Activated naive CD8-positive, alpha-beta T cell treated with anti-CD3 and anti-CD28 coated beads for 36 hours (primary cell): ENCODE measurements around the gene SLC6A2. TPM values are rescaled to one million over a fixed set of nuclear protein-coding genes. Genes with fewer than 3 reads are reported as not detected.

ENCODE experiments used
- DNase-seq: peaks from one replicate; pipeline ENCODE4 v3.0.0; 2021
- H3K27ac Mint-ChIP-seq: one replicate; pipeline ENCODE4 v1.8.0; 2022; ENCODE audit warnings: mild to moderate bottlenecking, moderate library complexity, mixed read lengths
- H3K27me3 Mint-ChIP-seq: one replicate; pipeline ENCODE4 v1.8.0; 2022; ENCODE audit warnings: mild to moderate bottlenecking, mixed read lengths
- H3K36me3 Mint-ChIP-seq: one replicate; pipeline ENCODE4 v1.8.0; 2021; ENCODE audit warnings: mild to moderate bottlenecking, mixed read lengths
- H3K4me1 Mint-ChIP-seq: one replicate; pipeline ENCODE4 v1.8.0; 2021; ENCODE audit warnings: mixed read lengths
- H3K4me3 Mint-ChIP-seq: one replicate; pipeline ENCODE4 v1.8.0; 2022; ENCODE audit warnings: mild to moderate bottlenecking, moderate library complexity, mixed read lengths
- H3K9me3 Mint-ChIP-seq: one replicate; pipeline ENCODE4 v1.8.0; 2022; ENCODE audit warnings: mixed read lengths
- total RNA-seq, 2 experiments: library from RNA; stranded (reverse); gene quantifications; one replicate each; pipeline ENCODE4 v1.2.3, GENCODE V29; 2021

The SLC6A2 gene
- total RNA-seq, 2 experiments from 2014 or later, result not detected

DNA sequence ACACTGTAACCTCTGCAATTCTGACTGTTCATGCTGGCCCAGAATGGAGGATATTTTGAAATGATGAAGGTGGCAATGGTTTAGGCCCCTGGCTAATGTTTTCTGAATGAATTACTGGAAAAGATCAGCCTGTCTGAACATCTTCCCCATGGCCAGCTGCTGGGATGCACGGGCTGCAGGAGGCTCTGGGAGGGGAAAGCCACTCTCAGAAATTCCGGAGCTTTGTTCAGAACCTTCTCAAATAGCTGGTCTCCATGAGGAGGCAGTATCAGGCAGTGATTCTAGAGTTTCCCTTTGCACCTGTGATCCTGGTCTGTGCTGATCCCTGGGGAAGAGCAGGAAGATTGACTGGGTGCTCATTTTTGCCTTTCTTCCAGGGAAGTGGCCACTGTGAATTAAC lies 5.0 kb downstream of the SLC6A2 start:
- H3K9me3 Mint-ChIP-seq, result peaks cover 1% of the 10 kb centered on the region

DNA sequence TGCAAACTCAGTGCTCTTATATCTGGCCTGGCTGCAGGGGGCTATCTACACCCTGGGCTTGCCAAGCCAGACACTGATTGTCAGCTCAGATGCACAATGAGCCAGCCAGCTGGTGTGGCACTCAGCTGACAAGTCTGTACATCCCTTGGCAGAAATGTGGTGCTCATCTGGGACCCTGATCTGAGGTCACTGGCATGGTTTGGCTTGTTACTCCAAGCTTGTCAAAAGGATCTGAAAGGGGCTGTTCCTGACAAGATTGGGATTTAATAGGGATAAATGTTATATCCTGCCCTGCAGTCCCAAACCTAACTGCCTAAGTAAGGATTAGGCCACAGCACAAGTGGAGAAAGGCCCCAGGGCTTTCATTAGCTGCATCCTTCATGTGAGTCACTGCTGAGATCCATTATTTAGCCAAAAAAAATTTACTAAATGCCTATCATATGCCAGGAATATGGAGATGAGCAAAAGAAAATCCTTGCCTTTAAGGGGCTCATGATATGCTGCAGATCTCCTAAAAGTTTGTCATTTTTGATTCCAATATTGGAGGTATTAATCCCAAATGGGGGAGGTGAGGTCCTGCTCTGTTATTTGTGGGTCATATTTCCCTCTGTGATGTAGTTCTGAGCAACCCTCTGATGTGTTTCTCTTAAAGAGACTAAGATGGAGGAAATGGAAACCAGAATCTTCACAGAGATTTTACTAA lies 6.3 kb downstream of the SLC6A2 start:
- Mint-ChIP-seq H3K27ac (no peak overlapping the region), H3K4me1 (no peaks in the 10 kb centered on the region), H3K4me3 (no peak overlapping the region), H3K27me3 (peaks cover 9% of the 10 kb centered on the region), H3K9me3 (peaks cover 1% of the 10 kb centered on the region), H3K36me3 (no peaks in the 10 kb centered on the region)
- DNase-seq, result no peak

More for the DNA sequence above, 5.0 kb downstream of the SLC6A2 start:
- Mint-ChIP-seq H3K4me3 (no peak overlapping the region), H3K27me3 (peaks cover 15% of the 10 kb centered on the region), H3K27ac (no peak overlapping the region), H3K36me3 (no peaks in the 10 kb centered on the region), H3K4me1 (no peaks in the 10 kb centered on the region)
- DNase-seq, result no peak

DNA sequence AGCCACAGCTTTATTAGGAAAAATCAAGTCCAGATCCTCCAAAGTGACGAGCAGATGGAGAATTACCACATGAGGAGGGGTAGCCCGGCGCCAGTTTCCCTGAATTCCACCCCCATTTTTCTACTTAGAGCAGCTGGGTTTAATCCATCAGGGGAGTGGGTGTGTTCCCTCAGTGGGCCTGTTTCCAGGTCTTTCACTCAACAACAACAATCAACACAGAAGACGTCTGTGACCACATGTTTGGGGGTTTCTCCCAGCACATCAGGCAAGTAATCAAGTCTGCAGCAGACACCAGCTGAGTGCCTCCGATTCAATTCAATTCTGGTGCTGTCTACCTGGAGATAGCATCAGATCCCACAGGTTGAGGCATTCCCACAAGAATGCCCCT lies 6.8 kb downstream of the SLC6A2 start:
- Mint-ChIP-seq H3K9me3 (peaks cover 1% of the 10 kb centered on the region), H3K27me3 (peaks cover 7% of the 10 kb centered on the region), H3K4me3 (no peak overlapping the region), H3K27ac (no peak overlapping the region), H3K36me3 (no peaks in the 10 kb centered on the region), H3K4me1 (no peaks in the 10 kb centered on the region)
- DNase-seq, result no peak

DNA sequence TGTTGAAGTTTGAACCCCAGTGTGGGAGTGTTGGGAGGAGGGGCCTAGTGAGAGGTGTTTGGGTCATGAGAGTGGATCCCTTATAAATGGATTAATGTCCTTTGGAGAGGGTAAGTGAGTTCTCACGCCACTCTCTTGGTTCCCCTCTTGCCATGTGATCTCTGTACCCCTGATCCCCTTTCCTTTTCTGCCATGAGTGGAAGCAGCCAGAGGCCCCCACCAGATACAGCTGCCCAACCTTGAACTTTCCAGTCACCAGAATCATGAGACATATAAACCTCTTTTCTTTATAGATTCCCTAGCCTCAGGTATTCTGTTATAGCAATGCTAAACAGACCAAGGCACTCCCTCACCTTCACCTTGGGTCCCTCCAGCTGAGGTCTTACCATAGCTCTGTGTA lies 7.4 kb downstream of the SLC6A2 start:
- H3K36me3 Mint-ChIP-seq, result no peaks in the 10 kb centered on the region
- peaks cover 1% of the 10 kb centered on the region for H3K9me3 Mint-ChIP-seq
- no peak for DNase-seq
- H3K4me1 Mint-ChIP-seq, result no peaks in the 10 kb centered on the region
- H3K4me3 Mint-ChIP-seq, result no peak overlapping the region
- H3K27ac Mint-ChIP-seq, result no peak overlapping the region
- peaks cover 6% of the 10 kb centered on the region for H3K27me3 Mint-ChIP-seq

DNA sequence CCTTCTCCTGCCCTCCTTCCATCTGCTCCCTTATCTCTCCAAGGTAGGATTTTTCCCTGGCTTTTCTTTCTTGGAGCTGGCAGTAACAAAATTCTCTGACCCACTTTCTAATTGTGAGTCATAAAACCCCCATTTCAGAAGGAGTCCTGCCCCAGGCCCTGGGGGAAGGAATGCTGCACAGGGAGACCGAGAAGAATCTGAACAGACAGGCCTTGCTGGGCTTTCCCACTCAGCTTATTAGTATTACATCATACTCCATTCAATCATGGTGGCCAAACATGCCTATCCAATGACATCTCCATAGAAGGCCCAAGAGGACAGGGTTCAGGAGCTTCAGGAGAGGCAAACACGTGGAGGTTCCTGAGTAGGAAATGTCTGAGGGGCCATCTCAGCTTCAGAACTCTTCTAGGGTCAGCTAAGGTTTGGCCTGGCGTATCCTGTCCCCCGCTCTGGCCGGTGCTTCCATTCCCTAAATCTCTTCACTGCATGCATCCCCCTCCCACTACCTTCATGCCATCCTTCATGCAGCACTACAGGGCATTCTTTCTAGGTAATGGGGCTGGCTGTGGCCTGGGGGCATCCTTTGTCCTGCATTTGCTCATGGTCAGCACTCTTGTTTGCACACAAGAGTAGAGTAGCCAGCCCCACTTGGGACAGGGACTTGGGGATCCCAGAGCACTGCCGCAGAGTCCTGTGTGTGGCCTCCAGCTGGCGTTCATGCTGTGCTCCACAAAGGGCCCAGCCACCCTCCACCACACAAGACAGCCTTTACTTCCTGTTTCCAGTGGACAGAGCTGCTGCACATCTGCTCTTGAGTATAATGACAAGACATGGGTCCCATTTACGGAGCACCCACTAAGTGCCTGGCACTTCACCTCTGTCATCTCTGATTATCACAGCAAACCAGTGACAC lies 8.2 kb downstream of the SLC6A2 start:
- Mint-ChIP-seq H3K27ac (no peak overlapping the region), H3K9me3 (peaks cover 1% of the 10 kb centered on the region), H3K4me1 (no peaks in the 10 kb centered on the region), H3K4me3 (no peak overlapping the region), H3K27me3 (peaks cover 4% of the 10 kb centered on the region), H3K36me3 (no peaks in the 10 kb centered on the region)
- DNase-seq, result no peak

DNA sequence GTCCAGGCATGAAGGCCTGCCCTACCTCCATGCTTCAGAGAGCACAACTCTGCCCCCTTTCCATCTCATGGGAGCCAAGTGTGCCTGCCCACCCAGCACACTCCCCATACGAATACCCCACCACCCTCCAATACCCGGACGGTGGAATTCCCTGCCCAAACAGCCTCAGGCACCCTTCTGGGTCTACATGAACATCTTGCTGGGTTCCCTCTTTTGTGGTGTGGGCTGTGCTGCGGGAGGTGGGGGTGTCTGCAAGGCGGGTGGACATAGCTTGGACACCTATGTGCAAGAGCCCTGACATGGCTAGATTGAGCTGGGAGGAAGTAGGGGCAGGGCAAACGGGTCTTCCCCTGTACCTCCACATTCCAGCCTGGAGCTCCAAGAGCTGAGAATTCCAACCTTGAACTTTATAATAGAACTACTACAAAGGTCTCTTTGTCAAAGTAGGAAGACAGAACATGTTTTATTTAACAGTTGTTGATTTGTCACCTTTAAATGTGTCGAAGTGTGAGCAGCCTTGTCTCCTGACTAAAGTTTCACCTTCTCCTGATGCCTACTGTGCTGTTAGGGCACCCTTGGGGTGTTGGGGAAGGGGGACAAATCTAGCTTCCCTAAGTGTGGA lies 9.1 kb downstream of the SLC6A2 start:
- H3K4me1 Mint-ChIP-seq, result no peaks in the 10 kb centered on the region
- H3K27me3 Mint-ChIP-seq, result peaks cover 6% of the 10 kb centered on the region
- H3K27ac Mint-ChIP-seq, result no peak overlapping the region
- H3K36me3 Mint-ChIP-seq, result no peaks in the 10 kb centered on the region
- no peak overlapping the region for H3K4me3 Mint-ChIP-seq
- DNase-seq, result no peak
- H3K9me3 Mint-ChIP-seq, result peaks cover 1% of the 10 kb centered on the region

DNA sequence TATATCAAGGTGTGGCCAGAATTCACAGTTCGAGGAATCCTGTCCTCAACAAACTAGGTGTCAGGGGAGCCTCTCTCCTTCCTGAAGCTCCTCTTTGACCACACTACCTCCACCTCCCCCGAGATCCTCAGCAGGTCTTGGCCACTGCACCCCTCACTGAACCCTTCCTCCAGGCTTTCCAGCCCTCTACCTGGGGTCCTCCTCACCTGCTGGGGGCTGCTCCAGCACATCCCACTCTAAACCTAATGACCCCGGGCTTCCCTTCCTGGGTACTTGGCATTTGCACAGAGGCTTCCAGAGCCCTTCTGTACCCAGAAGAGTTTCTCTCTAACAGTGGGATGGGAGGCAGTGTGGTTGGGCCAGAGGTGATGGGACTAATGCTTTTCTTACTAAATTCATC lies 9.7 kb downstream of the SLC6A2 start:
- H3K4me1 Mint-ChIP-seq, result no peaks in the 10 kb centered on the region
- peaks cover 8% of the 10 kb centered on the region for H3K27me3 Mint-ChIP-seq
- no peak for DNase-seq
- H3K36me3 Mint-ChIP-seq, result no peaks in the 10 kb centered on the region
- no peak overlapping the region for H3K4me3 Mint-ChIP-seq
- peaks cover 1% of the 10 kb centered on the region for H3K9me3 Mint-ChIP-seq
- H3K27ac Mint-ChIP-seq, result no peak overlapping the region

DNA sequence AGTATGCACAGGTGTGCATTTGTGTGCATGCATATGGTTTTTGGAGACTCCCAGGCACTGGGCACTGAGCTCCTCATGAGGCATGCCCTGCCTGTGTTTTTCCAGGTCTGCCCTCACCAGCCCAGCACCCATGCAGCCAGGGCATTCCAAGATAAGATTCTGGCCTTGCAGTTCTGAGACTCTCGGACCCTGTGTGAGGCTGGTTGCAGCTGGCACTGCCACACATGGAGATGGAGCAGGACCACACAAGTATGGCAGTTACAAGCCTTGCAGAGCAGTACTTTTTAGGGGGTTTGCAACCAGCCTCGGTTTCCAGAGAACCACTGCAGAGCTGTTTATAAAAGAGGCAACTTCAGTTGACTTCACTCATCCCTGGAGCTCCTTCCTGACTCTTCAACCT lies 10.2 kb downstream of the SLC6A2 start:
- Mint-ChIP-seq H3K27ac (no peak overlapping the region), H3K4me3 (no peak overlapping the region), H3K27me3 (peaks cover 8% of the 10 kb centered on the region), H3K9me3 (peaks cover 1% of the 10 kb centered on the region), H3K36me3 (no peaks in the 10 kb centered on the region), H3K4me1 (no peaks in the 10 kb centered on the region)
- DNase-seq, result no peak

DNA sequence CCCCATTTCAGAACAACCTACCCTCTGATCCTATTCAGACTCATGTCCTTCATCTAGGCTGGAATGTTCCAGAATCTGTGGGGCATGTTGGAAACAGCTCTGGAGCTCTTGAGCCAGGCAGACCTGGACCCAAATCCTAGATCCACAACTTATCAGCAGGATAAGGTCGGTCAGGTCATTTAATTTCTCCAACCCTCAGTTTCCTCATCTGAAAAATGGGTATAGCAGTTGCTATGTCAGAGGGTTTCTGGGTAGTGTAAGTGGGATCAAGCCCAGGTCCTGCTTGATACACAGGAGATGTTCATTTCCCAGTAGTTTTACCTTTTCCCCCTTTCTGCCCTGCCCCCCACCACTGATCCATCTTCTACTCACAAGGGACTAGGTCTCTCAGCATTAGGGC lies 12.0 kb downstream of the SLC6A2 start:
- peaks cover 1% of the 10 kb centered on the region for H3K9me3 Mint-ChIP-seq
- no peaks in the 10 kb centered on the region for H3K36me3 Mint-ChIP-seq
- no peak for DNase-seq
- no peak overlapping the region for H3K27ac Mint-ChIP-seq
- no peaks in the 10 kb centered on the region for H3K4me1 Mint-ChIP-seq
- peaks cover 8% of the 10 kb centered on the region for H3K27me3 Mint-ChIP-seq
- H3K4me3 Mint-ChIP-seq, result no peak overlapping the region

DNA sequence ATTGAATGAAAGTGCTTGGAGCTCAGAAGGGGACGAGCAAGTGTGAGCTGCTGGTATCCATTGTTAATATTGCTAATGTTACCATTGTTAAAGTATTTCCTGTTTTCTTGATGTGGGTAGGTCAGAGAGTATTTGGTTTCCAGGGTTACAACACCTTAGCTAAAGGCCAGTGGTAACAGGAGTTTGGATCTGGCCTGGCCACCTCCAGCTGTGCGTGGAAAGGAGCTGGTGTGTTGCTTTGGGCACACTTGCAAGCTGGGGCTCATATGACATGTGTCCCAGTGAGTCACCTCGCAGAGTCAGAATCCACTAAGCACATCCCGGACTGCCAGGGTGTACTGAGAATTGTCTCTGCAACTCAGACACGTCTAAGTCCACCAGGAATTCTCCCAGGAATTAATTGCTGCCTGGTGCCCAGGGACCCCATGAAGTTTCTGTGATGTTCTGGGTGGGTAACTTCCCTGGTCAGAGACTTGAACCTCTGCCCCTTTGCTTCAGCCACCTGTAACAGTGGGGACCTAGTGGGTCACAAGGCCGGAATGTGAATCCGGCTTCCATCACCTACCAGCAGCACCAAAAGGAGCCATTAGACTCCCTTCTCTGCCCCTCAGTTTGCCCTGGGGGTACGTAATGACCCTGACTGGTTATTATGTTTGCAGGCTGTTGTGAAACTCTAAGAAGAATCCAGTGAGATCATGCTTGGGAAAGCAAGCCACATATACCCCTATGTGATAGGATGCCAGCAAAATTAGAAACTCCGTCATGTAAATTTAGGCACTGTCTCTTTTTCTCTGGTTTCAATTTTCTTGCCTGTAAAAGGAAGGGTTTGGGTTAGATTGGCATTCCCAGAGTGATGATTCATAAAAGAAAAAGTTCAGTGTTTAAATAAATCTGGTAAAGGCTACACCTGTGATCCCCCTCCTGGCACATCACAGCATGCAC lies 12.8 kb downstream of the SLC6A2 start:
- H3K27me3 Mint-ChIP-seq, result peaks cover 8% of the 10 kb centered on the region
- H3K27ac Mint-ChIP-seq, result no peak overlapping the region
- no peak for DNase-seq
- no peaks in the 10 kb centered on the region for H3K4me1 Mint-ChIP-seq
- no peak overlapping the region for H3K4me3 Mint-ChIP-seq
- no peaks in the 10 kb centered on the region for H3K9me3 Mint-ChIP-seq
- no peaks in the 10 kb centered on the region for H3K36me3 Mint-ChIP-seq

DNA sequence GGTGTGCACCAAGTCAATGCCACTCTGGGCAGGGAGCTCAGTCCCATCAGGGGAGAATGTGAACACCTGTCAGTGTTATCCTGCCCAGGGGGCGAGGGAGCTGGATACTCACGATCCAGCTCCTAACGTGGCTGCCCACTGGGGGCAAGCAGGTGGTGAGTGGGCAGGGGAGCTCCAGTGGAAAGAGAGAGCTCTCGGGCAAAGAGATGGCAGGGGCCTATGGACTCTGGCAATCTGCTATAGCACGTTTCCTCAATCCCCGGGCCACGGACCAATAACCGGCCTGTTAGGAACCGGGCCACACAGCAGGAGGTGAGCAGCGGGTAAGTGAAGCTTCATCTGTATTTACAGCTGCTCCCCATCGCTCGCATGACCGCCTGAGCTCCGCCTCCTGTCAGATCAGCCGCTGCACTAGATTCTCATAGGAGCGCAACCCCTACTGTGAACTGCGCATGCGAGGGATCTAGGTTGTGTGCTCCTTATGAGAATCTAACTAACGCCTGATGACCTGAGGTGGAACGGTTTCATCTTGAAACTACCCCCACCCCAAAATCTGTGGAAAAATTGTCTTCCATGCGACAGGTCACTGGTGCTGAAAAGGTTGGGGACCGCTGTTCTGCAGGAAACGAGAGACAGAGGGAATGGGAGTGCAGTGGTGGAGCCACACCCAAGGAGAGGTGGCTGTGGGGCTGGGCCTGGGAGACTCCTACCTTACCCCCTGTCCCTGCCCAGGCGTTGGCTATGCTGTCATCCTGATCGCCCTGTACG lies 15.6 kb downstream of the SLC6A2 start:
- Mint-ChIP-seq H3K27me3 (peaks cover 8% of the 10 kb centered on the region), H3K4me3 (no peak overlapping the region), H3K9me3 (no peaks in the 10 kb centered on the region), H3K4me1 (no peaks in the 10 kb centered on the region), H3K27ac (no peak overlapping the region), H3K36me3 (no peaks in the 10 kb centered on the region)
- no peak for DNase-seq

DNA sequence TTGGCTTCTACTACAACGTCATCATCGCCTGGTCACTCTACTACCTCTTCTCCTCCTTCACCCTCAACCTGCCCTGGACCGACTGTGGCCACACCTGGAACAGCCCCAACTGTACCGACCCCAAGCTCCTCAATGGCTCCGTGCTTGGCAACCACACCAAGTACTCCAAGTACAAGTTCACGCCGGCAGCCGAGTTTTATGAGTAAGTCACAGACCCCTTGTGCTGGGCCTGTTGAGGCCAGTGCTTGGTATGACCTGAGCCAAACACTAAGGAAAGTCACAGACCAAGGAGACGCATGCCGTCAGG lies 16.1 kb downstream of the SLC6A2 start:
- H3K27ac Mint-ChIP-seq, result no peak overlapping the region
- no peaks in the 10 kb centered on the region for H3K36me3 Mint-ChIP-seq
- H3K27me3 Mint-ChIP-seq, result peaks cover 5% of the 10 kb centered on the region
- H3K4me3 Mint-ChIP-seq, result no peak overlapping the region
- H3K9me3 Mint-ChIP-seq, result no peaks in the 10 kb centered on the region
- H3K4me1 Mint-ChIP-seq, result no peaks in the 10 kb centered on the region
- DNase-seq, result no peak

DNA sequence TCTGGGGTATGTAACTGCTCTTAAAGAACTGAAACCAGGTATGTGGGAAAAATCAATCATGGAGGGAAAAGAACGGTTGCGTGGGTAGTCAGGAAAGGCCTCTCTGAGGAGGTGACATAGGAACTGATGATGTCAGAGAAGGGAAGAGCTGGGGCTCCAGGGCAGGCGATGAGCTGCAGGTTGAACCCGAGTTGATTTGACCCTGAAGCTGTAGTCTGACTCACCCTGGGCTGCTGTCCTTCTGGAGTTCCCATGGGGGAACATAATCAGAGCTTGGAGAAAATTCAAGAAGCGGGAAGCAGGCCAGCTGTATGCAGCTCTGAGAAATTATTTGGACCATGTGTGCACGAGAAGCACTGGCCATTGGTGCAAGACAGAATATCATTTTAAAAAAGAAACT lies 16.7 kb downstream of the SLC6A2 start:
- Mint-ChIP-seq H3K27ac (no peak overlapping the region), H3K4me1 (no peaks in the 10 kb centered on the region), H3K4me3 (no peak overlapping the region)

DNA sequence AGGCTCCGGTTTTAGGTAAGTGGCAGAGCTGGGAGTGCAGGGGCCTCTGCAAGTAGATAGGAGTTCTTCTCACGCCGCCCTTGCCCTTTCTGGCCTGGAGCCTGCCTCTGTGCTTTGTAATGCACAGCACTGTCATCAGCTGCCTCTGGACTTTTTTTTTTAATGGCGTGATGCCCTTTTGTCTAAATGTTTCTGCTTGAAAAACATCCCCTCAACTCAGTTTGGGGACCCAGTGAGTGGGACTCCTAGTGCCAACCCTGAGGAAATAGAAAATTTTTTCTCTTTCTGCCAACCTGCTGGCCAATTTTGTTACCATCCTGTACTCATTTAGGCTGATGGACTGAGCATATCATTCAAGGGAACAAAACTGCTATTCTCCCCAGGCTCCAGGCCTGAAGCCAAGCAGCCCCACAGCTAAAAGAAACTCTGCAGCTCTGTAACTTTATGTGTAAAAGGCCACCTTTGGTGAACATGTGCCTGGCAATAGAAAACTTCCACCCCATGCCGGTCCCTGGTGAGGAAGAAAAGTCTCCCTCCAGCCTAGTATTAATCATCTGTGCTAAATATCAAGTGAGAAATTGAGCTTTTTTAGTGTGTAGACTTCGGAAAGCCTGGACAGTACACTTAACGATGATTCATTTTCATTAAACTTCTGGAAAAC lies 22.5 kb downstream of the SLC6A2 start:
- Mint-ChIP-seq H3K27me3 (no peaks in the 10 kb centered on the region), H3K36me3 (no peaks in the 10 kb centered on the region), H3K4me3 (no peak overlapping the region), H3K9me3 (no peaks in the 10 kb centered on the region), H3K4me1 (no peaks in the 10 kb centered on the region), H3K27ac (no peak overlapping the region)
- DNase-seq, result no peak

More for the DNA sequence above, 16.7 kb downstream of the SLC6A2 start:
- Mint-ChIP-seq H3K36me3 (no peaks in the 10 kb centered on the region), H3K9me3 (no peaks in the 10 kb centered on the region), H3K27me3 (peaks cover 5% of the 10 kb centered on the region)
- no peak for DNase-seq
